Activated CD4-positive, alpha-beta T cell treated with anti-CD3 and anti-CD28 coated beads, Interleukin-2, amount 50 U/mL, for 4 hours (primary cell): Measurements from ENCODE around the gene POM121L12.

Experiments used
- DNase-seq, 2 experiments: peaks; one replicate each; pipeline ENCODE4 v3.0.0-alpha.2; 2020

The POM121L12 gene

GRCh38 chr7:53035499-53036412 lies at the start of gene POM121L12:
Gene POM121L12 (plus strand): TSS chr7:53035633. CDS start chr7:53035672, 39 bp downstream.
- no peak for DNase-seq

GRCh38 chr7:52992001-52992400 lies 43.4 kb upstream of the POM121L12 start:
- DNase-seq = no peak

DNA sequence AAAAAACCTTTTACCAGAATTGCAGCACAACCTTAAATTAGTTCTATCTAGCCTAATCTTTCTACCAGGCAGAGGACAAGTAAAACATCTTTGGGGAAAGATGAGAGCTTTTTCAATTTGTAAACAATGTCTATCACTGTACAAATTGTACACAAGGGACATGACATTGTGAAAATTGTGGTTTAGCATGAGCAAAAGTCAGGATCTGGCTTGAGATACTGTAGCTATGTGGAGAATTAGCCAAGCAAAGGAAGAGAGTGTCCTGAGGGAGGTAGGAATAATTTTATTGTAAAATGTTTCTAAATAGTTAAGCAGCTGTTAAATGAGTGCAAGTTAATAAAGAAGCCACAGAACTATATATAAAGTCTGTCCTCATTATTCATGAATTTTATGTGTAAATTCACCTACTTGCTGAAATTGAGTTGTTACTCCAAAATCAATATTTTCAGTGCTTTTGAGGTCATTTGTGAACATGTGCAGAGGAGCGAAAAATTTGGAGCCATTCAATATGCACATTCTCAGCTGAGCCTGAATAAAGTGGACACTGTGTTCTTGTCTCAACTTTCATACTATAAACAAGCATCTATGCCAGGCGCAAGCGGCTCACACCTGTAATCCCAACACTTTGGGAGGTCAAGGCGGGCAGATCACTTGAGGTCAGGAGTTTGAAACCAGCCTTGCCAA lies 42.8 kb upstream of the POM121L12 start:
- no peak for DNase-seq

DNA sequence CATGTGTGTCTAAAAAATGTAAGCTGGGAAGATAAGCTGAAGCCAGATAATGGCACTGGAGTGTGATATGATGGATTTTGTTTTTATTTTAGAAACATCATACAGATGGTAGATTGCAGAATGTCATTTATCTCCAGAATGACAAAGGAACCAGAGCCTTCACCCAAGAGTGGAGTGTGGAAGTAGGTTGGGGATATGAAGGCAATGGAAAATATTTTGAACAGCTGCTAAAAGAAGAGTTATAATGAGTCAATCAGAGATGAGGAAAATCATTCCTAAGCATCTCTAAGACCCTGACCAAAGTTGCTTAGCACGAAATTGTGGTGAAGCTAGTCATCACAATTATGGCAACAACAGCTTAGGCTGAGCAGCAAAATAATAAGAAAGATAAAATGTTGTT lies 39.8 kb upstream of the POM121L12 start:
- DNase-seq = no peak

DNA sequence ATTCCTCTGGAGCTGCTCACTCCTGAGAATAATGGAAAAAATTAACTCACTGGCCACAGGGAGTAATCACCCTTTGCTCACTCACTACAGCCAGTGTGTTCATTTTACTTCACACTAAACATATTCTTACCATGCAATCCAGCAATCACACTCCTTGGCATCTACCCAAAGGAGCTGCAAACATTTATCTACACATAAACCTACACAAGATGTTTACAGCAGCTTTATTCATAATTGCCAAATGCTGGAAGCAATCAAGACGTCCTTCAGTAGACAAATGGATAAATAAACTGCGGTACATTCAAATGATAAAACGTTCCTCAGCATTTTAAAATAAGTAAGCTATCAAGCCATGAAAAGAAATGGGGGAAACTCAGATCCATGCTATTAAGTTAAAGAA lies 34.2 kb upstream of the POM121L12 start:
- DNase-seq = no peak

DNA sequence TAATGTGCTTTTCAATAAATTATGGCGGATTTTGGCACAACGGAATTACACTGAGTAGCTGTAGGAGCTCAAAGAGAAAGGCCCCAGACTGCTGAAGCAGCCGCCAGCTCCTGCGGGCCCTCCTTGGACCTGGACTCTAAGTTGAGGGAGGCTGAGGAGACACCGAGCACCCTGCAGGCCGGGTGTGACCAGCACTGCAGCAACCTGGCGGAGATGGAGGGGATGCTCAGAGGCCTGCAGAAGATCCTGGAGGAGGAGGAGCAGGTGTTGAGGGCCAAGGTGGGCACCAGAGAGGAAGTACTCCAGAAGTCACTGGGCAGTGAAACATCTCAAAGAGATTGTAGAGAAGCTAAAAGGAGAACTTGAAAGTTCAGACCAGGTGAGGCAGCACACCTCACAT lies 33.0 kb upstream of the POM121L12 start:
- DNase-seq = no peak

DNA sequence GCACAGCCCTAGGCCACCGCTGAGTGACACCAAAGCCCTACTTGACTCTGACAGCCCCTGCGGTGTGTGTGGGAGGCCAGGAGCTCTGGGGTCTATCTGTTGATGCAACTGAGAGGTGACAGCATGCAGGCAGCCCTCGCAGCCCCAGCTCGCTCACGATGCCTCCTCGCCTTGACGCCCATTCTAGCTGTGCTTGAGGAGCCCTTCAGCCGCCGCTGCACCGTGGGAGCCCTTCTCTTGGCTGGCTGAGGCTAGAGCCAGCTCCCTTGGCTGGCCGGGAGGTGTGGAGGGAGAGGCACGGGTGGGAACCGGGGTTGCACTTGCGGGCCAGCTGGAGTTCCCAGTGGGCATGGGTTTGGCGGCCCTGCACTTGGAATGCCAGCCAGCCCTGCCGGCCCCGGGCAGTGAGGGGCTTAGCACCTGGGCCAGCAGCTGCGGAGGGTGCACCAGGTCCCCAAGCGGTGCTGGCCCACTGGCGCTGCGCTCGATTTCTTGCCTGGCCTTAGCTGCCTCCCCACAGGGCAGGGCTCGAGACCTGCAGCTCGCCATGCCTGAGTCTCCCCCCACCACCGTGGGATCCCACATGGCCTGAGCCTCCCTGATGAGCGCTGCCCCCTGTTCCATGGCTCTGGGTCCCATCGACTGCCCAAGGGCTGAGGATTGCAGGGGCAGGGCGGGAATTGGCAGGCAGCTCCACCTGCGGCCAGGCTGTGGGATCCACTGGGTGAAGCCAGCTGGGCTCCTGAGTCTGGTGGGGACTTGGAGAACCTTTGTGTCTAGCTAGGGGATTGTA lies 31.6 kb upstream of the POM121L12 start:
- DNase-seq = no peak

DNA sequence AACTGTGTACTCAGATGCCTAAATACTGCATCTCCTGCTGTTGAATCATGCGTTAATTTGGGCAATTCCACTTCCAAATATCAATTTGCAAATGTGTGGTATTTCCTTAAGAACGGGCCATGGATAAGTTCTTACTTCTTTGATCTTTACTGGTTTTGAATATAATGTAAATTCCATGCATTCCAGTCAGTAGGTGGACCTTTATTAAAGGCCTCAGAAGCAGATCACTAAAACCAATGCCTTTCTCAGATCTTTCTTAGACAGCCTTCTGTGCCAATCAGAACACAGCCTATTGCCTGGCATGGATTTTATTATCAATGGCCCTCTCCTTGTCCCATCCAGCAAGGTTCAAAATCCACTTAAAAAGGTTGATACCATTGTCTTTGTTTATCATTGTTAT lies 21.5 kb upstream of the POM121L12 start:
- no peak for DNase-seq

GRCh38 chr7:53015463-53015862 lies 20.0 kb upstream of the POM121L12 start:
- no peak for DNase-seq

- DNase-seq = no peak
Measured at GRCh38 chr7:53022893-53023292, 12.5 kb upstream of the POM121L12 start.

DNA sequence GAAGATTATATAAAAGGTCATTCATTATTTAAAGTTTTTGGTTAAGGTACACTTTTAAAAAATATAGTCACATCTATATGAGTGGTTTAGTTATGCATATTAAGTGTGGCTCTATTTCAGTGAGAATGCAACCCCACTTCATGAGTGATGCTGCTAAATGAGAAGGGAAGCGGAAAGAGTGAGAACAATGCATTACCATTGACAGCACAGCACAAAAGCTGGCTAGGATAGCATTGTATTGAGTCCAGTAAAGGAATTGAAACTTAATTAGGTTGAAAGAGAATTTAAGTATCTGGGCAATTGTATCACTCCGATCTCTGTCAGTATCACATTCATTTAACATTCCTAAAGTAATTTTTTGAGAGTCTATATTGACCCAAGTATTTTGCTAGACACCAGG lies 13.2 kb downstream of the POM121L12 start:
- DNase-seq = no peak

GRCh38 chr7:53050433-53050832 lies 15.0 kb downstream of the POM121L12 start:
- DNase-seq = no peak

- DNase-seq = no peak
Measured at GRCh38 chr7:53059591-53059990, 24.2 kb downstream of the POM121L12 start.

DNA sequence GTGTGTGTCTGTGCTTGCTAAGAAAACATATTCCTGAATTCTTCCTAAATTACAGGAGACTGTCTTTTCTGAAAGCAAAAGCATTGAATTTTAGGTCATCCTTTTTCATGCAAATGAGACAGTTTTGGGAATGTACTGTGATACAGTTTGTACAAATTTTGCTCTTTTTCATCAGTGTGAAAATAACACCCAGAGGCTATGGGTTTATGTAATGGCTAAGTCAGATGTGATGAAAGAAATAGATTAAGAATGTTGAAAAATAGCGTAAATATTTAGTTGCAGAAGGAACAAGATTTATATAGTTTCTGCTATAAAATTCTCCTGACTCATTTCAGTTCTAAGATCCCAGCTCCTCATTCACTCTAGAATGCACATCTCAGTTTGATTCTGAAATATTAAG lies 24.6 kb downstream of the POM121L12 start:
- no peak for DNase-seq

DNA sequence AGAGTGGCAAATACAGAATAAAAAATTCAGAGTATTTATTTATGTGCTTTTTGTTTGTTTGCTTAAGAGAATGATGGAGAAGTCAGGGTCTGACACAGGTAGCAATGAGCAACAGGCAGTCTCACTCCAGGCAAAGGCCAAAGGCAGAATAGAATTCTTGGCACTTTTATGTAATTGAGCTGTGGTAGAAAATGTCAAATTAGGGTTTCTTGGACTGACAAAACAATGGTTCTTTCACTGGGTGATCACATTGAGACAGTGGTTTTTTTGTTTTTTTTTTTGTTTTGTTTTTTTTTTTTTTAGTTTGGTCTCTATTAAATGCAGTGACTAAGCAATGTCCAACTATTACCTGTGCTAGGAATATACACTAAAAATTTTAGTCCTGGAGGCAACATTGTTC lies 27.4 kb downstream of the POM121L12 start:
- no peak for DNase-seq

GRCh38 chr7:53068673-53069072 lies 33.2 kb downstream of the POM121L12 start:
- DNase-seq = no peak

- no peak for DNase-seq
Measured at GRCh38 chr7:53070883-53071282, 35.5 kb downstream of the POM121L12 start.
